Measurements from ENCODE around the gene STYXL2.

Gene STYXL2

GRCh38 chr1:167127236-167127635 lies 33.4 kb downstream of the STYXL2 start:
- Histone ChIP-seq H3K4me3 (replicated peaks; ENCODE audit: low read depth, low read length) (no peak overlapping the region), H3K36me3 (ENCODE audit: control insufficient read depth, insufficient read depth, low read length) (no peaks in the 10 kb centered on the region), H3K27me3 (replicated peaks; ENCODE audit: control insufficient read depth, insufficient read depth, low read length) (no peaks in the 10 kb centered on the region; the same call in 1 of the 2 replicates)
- DNase-seq (ENCODE audit: extremely low read depth, insufficient read length) = no peak
- TF ChIP-seq CTCF (IDR thresholded peaks at IDR 0.05; ENCODE audit: insufficient read depth, low read length, poor library complexity, severe bottlenecking) = no peak

- TF ChIP-seq CTCF (IDR thresholded peaks at IDR 0.05; ENCODE audit: insufficient read depth, low read length, poor library complexity, severe bottlenecking) = no peak
- no peak for DNase-seq (ENCODE audit: extremely low read depth, insufficient read length)
- Histone ChIP-seq H3K27me3 (replicated peaks; ENCODE audit: control insufficient read depth, insufficient read depth, low read length) (no peaks in the 10 kb centered on the region; the same call in 1 of the 2 replicates), H3K36me3 (ENCODE audit: control insufficient read depth, insufficient read depth, low read length) (no peaks in the 10 kb centered on the region), H3K4me3 (replicated peaks; ENCODE audit: low read depth, low read length) (no peak overlapping the region)
Observed at GRCh38 chr1:167127661-167128060, 33.8 kb downstream of the STYXL2 start.

DNA sequence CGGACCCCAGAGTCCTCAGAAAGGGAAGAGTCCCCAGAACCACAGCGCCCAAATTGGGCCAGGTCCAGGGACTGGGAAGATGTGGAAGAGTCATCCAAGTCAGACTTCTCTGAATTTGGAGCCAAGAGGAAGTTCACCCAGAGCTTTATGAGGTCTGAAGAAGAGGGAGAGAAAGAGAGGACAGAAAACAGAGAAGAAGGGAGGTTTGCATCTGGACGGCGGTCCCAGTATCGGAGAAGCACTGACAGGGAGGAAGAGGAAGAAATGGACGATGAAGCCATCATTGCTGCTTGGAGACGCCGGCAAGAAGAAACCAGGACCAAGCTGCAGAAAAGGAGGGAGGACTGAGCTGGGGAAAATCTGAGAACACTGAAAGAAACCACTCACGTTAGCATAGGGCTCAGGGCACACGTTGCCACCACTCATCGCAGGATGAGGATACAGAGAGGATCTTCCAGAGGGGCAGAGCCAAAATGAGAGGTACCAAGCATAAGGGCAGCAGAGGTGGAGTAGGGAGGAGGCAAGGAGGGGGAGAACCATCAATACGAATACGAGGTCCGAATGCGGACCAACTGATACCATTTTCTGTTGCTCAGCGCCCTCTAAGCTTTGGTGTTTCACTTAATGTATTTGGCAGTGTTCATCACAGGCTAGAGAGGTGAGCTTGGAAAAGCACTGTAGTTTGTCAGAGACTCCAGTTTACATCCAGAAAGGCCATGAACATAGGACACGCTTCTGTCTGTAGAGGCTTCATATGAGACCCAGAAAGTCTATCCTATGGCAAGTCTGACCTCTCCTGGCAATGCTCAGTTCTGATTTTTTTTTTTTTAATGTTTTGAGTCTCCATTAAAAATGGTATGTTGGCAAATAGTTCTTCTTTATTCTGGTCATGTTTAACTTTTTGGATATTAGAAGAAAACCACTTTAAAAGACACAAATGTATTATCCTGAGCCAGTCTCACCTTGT lies 34.7 kb downstream of the STYXL2 start:
- no peak for DNase-seq (ENCODE audit: extremely low read depth, insufficient read length)
- no peaks in the 10 kb centered on the region; the same call in none of the 2 replicates for H3K27me3 ChIP-seq (replicated peaks; ENCODE audit: control insufficient read depth, insufficient read depth, low read length)
- no peak overlapping the region for H3K4me3 ChIP-seq (replicated peaks; ENCODE audit: low read depth, low read length)
- no peak for TF ChIP-seq CTCF (IDR thresholded peaks at IDR 0.05; ENCODE audit: insufficient read depth, low read length, poor library complexity, severe bottlenecking)
- no peaks in the 10 kb centered on the region for H3K36me3 ChIP-seq (ENCODE audit: control insufficient read depth, insufficient read depth, low read length)

GRCh38 chr1:167130829-167131510 lies 37.1 kb downstream of the STYXL2 start:
- Histone ChIP-seq H3K27me3 (replicated peaks; ENCODE audit: control insufficient read depth, insufficient read depth, low read length) (no peaks in the 10 kb centered on the region; the same call in none of the 2 replicates), H3K36me3 (ENCODE audit: control insufficient read depth, insufficient read depth, low read length) (no peaks in the 10 kb centered on the region), H3K4me3 (replicated peaks; ENCODE audit: low read depth, low read length) (no peak overlapping the region)
- no peak for DNase-seq (ENCODE audit: extremely low read depth, insufficient read length)
- TF ChIP-seq CTCF (IDR thresholded peaks at IDR 0.05; ENCODE audit: insufficient read depth, low read length, poor library complexity, severe bottlenecking) = no peak

- DNase-seq (ENCODE audit: extremely low read depth, insufficient read length) = no peak
- no peak for TF ChIP-seq CTCF (IDR thresholded peaks at IDR 0.05; ENCODE audit: insufficient read depth, low read length, poor library complexity, severe bottlenecking)
- no peak overlapping the region for H3K4me3 ChIP-seq (replicated peaks; ENCODE audit: low read depth, low read length)
- no peaks in the 10 kb centered on the region for H3K36me3 ChIP-seq (ENCODE audit: control insufficient read depth, insufficient read depth, low read length)
- no peaks in the 10 kb centered on the region; the same call in 1 of the 2 replicates for H3K27me3 ChIP-seq (replicated peaks; ENCODE audit: control insufficient read depth, insufficient read depth, low read length)
Observed at GRCh38 chr1:167132301-167133010, 38.6 kb downstream of the STYXL2 start.
